Astrocyte (in vitro differentiated cells and primary cell): ENCODE measurements around the gene ATXN2. TPM values are rescaled to one million over a fixed set of nuclear protein-coding genes. Genes with fewer than 3 reads are reported as not detected.

Experiments
- DNase-seq: peaks from one replicate; pipeline ENCODE4 v3.0.0-alpha.2; 2010; ENCODE audit warnings: low read depth
- FAIRE-seq: peaks from 2 replicates; lab custom pipeline; 2011; peaks lifted over from hg19 to GRCh38; lab: Jason Lieb, UNC
- H2AFZ ChIP-seq: 2 replicates; pipeline ENCODE4 v1.6.0; 2012; ENCODE audit warnings: low read depth, low read length, inconsistent platforms
- H3K27ac ChIP-seq: 2 replicates; pipeline ENCODE4 v1.5.1; 2011; ENCODE audit warnings: low read depth, low read length, inconsistent platforms
- H3K27me3 ChIP-seq: 2 replicates; pipeline ENCODE4 v1.6.0; 2011; ENCODE audit warnings: low read length, inconsistent platforms; ENCODE audit not compliant: insufficient read depth
- H3K36me3 ChIP-seq: 2 replicates; pipeline ENCODE4 v1.5.1; 2011; ENCODE audit warnings: low read length, inconsistent platforms; ENCODE audit not compliant: insufficient read depth
- H3K4me1 ChIP-seq: 2 replicates; pipeline ENCODE4 v1.5.1; 2011; ENCODE audit warnings: low read length, inconsistent platforms; ENCODE audit not compliant: insufficient read depth
- H3K4me2 ChIP-seq: 2 replicates; pipeline ENCODE4 v1.6.0; 2012; ENCODE audit warnings: low read length, inconsistent platforms
- H3K4me3 ChIP-seq: 2 replicates; pipeline ENCODE4 v1.5.1; 2011; ENCODE audit warnings: low read depth, mild to moderate bottlenecking, low read length, inconsistent platforms; ENCODE audit not compliant: insufficient read depth
- H3K79me2 ChIP-seq: 2 replicates; pipeline ENCODE4 v1.6.0; 2012; ENCODE audit warnings: mild to moderate bottlenecking, low read length, inconsistent platforms; ENCODE audit not compliant: insufficient read depth
- H3K9ac ChIP-seq: 2 replicates; pipeline ENCODE4 v1.6.0; 2012; ENCODE audit warnings: mild to moderate bottlenecking, low read length, inconsistent platforms
- H3K9me3 ChIP-seq: 2 replicates; pipeline ENCODE4 v1.5.1; 2012; ENCODE audit warnings: low read depth, mild to moderate bottlenecking, low read length, inconsistent platforms; ENCODE audit not compliant: insufficient read depth
- H4K20me1 ChIP-seq: 2 replicates; pipeline ENCODE4 v1.6.0; 2012; ENCODE audit warnings: low read length, inconsistent platforms; ENCODE audit not compliant: insufficient read depth
- H3K27ac Mint-ChIP-seq: one replicate; pipeline ENCODE4 v1.8.0; 2021; ENCODE audit warnings: mild to moderate bottlenecking, mixed read lengths; ENCODE audit not compliant: unreplicated experiment
- H3K27me3 Mint-ChIP-seq: one replicate; pipeline ENCODE4 v1.8.0; 2021; ENCODE audit warnings: low read depth, mixed read lengths; ENCODE audit not compliant: unreplicated experiment
- H3K36me3 Mint-ChIP-seq: one replicate; pipeline ENCODE4 v1.8.0; 2021; ENCODE audit warnings: low read depth, mixed read lengths; ENCODE audit not compliant: unreplicated experiment
- H3K4me1 Mint-ChIP-seq: one replicate; pipeline ENCODE4 v1.8.0; 2021; ENCODE audit warnings: low read depth, mixed read lengths; ENCODE audit not compliant: unreplicated experiment
- H3K4me3 Mint-ChIP-seq: one replicate; pipeline ENCODE4 v1.8.0; 2021; ENCODE audit warnings: mild to moderate bottlenecking, moderate library complexity, mixed read lengths; ENCODE audit not compliant: unreplicated experiment
- H3K9me3 Mint-ChIP-seq: one replicate; pipeline ENCODE4 v1.8.0; 2021; ENCODE audit warnings: mild to moderate bottlenecking, mixed read lengths; ENCODE audit not compliant: unreplicated experiment
- CTCF ChIP-seq: IDR thresholded peaks from 2 replicates; pipeline ENCODE4 v1.5.1; 2011; ENCODE audit warnings: low read depth, mild to moderate bottlenecking, inconsistent platforms, low read length, moderate library complexity; ENCODE audit not compliant: insufficient read depth
- EZH2 ChIP-seq: IDR thresholded peaks from 2 replicates; pipeline ENCODE4 v1.6.1; 2012; ENCODE audit warnings: mild to moderate bottlenecking, low read length, inconsistent platforms; ENCODE audit not compliant: insufficient read depth
- total RNA-seq: library from RNA; stranded (reverse); gene quantifications from 2 replicates; pipeline ENCODE4 v1.2.1, GENCODE V29; 2021

Gene ATXN2
- total RNA-seq, 1 donor from 2014 or later = 58.0 TPM

GRCh38 chr12:111408686-111409402 is 190.3 kb downstream of the ATXN2 start:
- peaks cover 70% of the 10 kb centered on the region for H3K4me1 ChIP-seq
- Mint-ChIP-seq H3K36me3 (peaks cover 1% of the 10 kb centered on the region), H3K9me3 (no peaks in the 10 kb centered on the region), H3K27ac (peak overlapping the region; percentile 47), H3K27me3 (no peaks in the 10 kb centered on the region), H3K4me1 (peaks cover 43% of the 10 kb centered on the region), H3K4me3 (peak overlapping the region; percentile 60)
- peak overlapping the region; percentile 75 for H3K27ac ChIP-seq
- H3K36me3 ChIP-seq = no peaks in the 10 kb centered on the region
- H3K4me2 ChIP-seq = peak overlapping the region; percentile 93
- FAIRE-seq (no peak), DNase-seq (no peak)
- no peaks in the 10 kb centered on the region for H3K9me3 ChIP-seq
- no peaks in the 10 kb centered on the region for H3K27me3 ChIP-seq
- H3K79me2 ChIP-seq = peaks cover 80% of the 10 kb centered on the region
- peaks cover 34% of the 10 kb centered on the region for H4K20me1 ChIP-seq
- no peak overlapping the region for H2AFZ ChIP-seq
- peak overlapping the region; percentile 91 for H3K9ac ChIP-seq
- peak overlapping the region; percentile 90 for H3K4me3 ChIP-seq
- TF ChIP-seq EZH2 (no peak), CTCF (no peak)

GRCh38 chr12:111408116-111408440 is 191.0 kb downstream of the ATXN2 start:
- peak overlapping the region; percentile 91 for H3K9ac ChIP-seq
- H3K4me3 ChIP-seq = peak overlapping the region; percentile 90
- peaks cover 1% of the 10 kb centered on the region for H3K36me3 Mint-ChIP-seq
- H2AFZ ChIP-seq = no peak overlapping the region
- H3K9me3 ChIP-seq = no peaks in the 10 kb centered on the region
- DNase-seq (no peak), FAIRE-seq (no peak)
- peak overlapping the region; percentile 93 for H3K4me2 ChIP-seq
- peak overlapping the region; percentile 93 for H3K4me3 Mint-ChIP-seq
- H3K27ac ChIP-seq = no peak overlapping the region
- no peak overlapping the region for H3K27ac Mint-ChIP-seq
- no peaks in the 10 kb centered on the region for H3K27me3 Mint-ChIP-seq
- H3K4me1 Mint-ChIP-seq = peaks cover 37% of the 10 kb centered on the region
- H3K79me2 ChIP-seq = peaks cover 73% of the 10 kb centered on the region
- H3K9me3 Mint-ChIP-seq = no peaks in the 10 kb centered on the region
- no peaks in the 10 kb centered on the region for H3K27me3 ChIP-seq
- H3K4me1 ChIP-seq = peaks cover 68% of the 10 kb centered on the region
- peaks cover 26% of the 10 kb centered on the region for H4K20me1 ChIP-seq
- H3K36me3 ChIP-seq = no peaks in the 10 kb centered on the region
- TF ChIP-seq EZH2 (no peak), CTCF (no peak)
